ENCODE data around the gene IQGAP1. TPM values are rescaled to one million over a fixed set of nuclear protein-coding genes. Genes with fewer than 3 reads are reported as not detected.

The IQGAP1 gene
- total RNA-seq, 1 donor from 2014 or later: 154 TPM

DNA sequence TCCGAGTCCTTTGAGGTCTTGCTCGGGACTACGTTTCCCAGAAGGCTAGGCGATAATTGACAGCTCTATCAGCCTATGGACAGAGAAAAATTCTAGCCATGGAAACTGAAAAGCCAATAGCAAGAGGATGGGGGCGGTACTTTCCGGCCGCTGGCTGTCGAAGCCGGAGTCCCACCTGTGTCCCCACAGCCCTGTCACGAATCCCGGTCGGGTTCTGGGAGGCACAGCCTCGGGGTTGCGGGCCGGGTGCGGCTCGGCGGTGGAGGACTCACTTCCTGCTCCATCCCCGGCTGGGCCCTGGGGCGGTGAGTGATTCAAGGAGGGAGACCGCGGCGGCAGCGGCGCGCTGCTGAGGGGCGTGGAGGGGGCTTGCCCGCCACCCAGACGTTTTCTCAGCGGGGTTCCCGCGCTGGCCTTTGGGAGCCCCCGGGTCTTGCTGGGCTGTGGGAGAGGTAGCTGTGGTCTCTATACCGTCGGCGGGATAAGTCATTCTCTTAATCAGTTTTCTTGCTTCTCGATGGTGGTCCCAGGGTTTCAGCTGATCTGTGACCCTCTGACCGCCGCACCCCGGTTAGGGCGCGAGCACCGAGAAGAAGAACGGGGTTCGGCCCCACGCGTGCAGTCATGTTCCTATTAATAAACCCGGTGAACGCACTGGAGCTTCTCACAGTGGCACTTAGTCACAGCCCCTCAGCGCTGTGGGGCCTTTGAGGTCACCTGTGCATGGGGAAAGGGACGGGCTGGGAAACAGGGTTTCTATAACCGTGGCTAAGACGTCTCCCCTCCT, 35.7 kb upstream of the IQGAP1 start, which contains the start of gene ZNF774:
ZNF774 (plus strand) TSS at position 178 of the 787 bp plus-strand sequence. CDS start 2,377 bp downstream, outside the sequence.
- peak within 1 kb of the TSS; percentile 89 for H3K27ac Mint-ChIP-seq
- peak; percentile 97 for DNase-seq
- H3K9me3 Mint-ChIP-seq: no peaks in the 10 kb centered on the region
- peaks cover 6% of the 10 kb centered on the region for H3K4me1 Mint-ChIP-seq
- intact Hi-C loops (cut with micrococcal nuclease): loop anchor here (2.0 kb wide), 1 partner anchor 37 kb away; the partner anchor contains the start of gene IQGAP1
- H3K27me3 Mint-ChIP-seq: peaks cover 8% of the 10 kb centered on the region
- H3K4me3 Mint-ChIP-seq: peak within 1 kb of the TSS; percentile 89
- no peaks in the 10 kb centered on the region for H3K36me3 Mint-ChIP-seq (ENCODE audit: low read depth)

- no peak for DNase-seq
- peaks cover 14% of the 10 kb centered on the region for H3K4me1 Mint-ChIP-seq
- H3K9me3 Mint-ChIP-seq: no peaks in the 10 kb centered on the region
- no peak overlapping the region for H3K27ac Mint-ChIP-seq
- H3K27me3 Mint-ChIP-seq: peaks cover 3% of the 10 kb centered on the region
- no peak overlapping the region for H3K4me3 Mint-ChIP-seq
- peaks cover 2% of the 10 kb centered on the region for H3K36me3 Mint-ChIP-seq (ENCODE audit: low read depth)
- intact Hi-C loops (cut with micrococcal nuclease): no loop called here
Measured at GRCh38 chr15:90354986-90355385, 33.1 kb upstream of the IQGAP1 start.

GRCh38 chr15:90358124-90359033, 29.7 kb upstream of the IQGAP1 start:
- no peak for DNase-seq
- Mint-ChIP-seq H3K4me3 (no peak overlapping the region), H3K27me3 (no peaks in the 10 kb centered on the region), H3K9me3 (no peaks in the 10 kb centered on the region), H3K36me3 (ENCODE audit: low read depth) (peaks cover 2% of the 10 kb centered on the region), H3K4me1 (peaks cover 23% of the 10 kb centered on the region), H3K27ac (peak overlapping the region; percentile 63)
- intact Hi-C loops (cut with micrococcal nuclease): no loop called here

- Mint-ChIP-seq H3K4me3 (no peak overlapping the region), H3K4me1 (peaks cover 31% of the 10 kb centered on the region), H3K36me3 (ENCODE audit: low read depth) (peaks cover 2% of the 10 kb centered on the region), H3K27me3 (no peaks in the 10 kb centered on the region), H3K27ac (no peak overlapping the region), H3K9me3 (no peaks in the 10 kb centered on the region)
- intact Hi-C loops (cut with micrococcal nuclease): loop anchor here (5.0 kb wide), 2 partner anchors 47 to 62 kb away; no protein-coding TSS in a partner anchor
- no peak for DNase-seq
Measured at GRCh38 chr15:90360746-90361145, 27.3 kb upstream of the IQGAP1 start.

GRCh38 chr15:90362936-90363212, 25.2 kb upstream of the IQGAP1 start:
- Mint-ChIP-seq H3K36me3 (ENCODE audit: low read depth) (peaks cover 2% of the 10 kb centered on the region), H3K27me3 (no peaks in the 10 kb centered on the region), H3K4me3 (no peak overlapping the region), H3K27ac (peak overlapping the region; percentile 13), H3K4me1 (peaks cover 34% of the 10 kb centered on the region), H3K9me3 (no peaks in the 10 kb centered on the region)
- no peak for DNase-seq
- intact Hi-C loops (cut with micrococcal nuclease): loop anchor here (1.0 to 5.0 kb wide), 5 partner anchors 14 to 119 kb away; partner anchors contain the start of gene IQGAP1

DNA sequence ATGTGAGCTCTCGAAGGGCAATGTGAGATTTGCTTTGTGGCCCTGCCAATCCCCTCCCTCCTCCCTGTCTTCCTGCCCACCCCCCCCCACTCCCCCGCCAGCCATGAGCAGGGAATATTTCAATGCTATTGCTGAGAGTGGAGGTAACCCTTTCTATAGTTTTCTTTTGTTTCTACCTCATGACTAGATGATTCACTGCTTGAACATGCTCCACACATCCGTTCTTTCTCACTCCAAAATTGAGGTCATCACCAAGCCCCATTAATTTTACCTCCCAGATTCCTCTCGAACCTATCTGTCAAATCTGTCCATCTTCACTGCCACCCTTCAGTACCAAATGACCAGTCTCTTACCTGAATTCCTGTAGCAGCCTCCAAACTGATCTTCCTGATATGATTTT, 23.8 kb upstream of the IQGAP1 start:
- Mint-ChIP-seq H3K4me3 (no peak overlapping the region), H3K27ac (peak overlapping the region; percentile 69), H3K9me3 (no peaks in the 10 kb centered on the region), H3K27me3 (no peaks in the 10 kb centered on the region), H3K36me3 (ENCODE audit: low read depth) (no peaks in the 10 kb centered on the region), H3K4me1 (peaks cover 26% of the 10 kb centered on the region)
- no peak for DNase-seq
- intact Hi-C loops (cut with micrococcal nuclease): loop anchor here (5.0 kb wide), 2 partner anchors 43 to 58 kb away; no protein-coding TSS in a partner anchor

- Mint-ChIP-seq H3K4me3 (no peak overlapping the region), H3K27me3 (no peaks in the 10 kb centered on the region), H3K9me3 (no peaks in the 10 kb centered on the region), H3K36me3 (ENCODE audit: low read depth) (no peaks in the 10 kb centered on the region), H3K4me1 (peaks cover 26% of the 10 kb centered on the region), H3K27ac (no peak overlapping the region)
- intact Hi-C loops (cut with micrococcal nuclease): no loop called here
- DNase-seq: no peak
Measured at GRCh38 chr15:90365414-90366055, 22.5 kb upstream of the IQGAP1 start.

DNA sequence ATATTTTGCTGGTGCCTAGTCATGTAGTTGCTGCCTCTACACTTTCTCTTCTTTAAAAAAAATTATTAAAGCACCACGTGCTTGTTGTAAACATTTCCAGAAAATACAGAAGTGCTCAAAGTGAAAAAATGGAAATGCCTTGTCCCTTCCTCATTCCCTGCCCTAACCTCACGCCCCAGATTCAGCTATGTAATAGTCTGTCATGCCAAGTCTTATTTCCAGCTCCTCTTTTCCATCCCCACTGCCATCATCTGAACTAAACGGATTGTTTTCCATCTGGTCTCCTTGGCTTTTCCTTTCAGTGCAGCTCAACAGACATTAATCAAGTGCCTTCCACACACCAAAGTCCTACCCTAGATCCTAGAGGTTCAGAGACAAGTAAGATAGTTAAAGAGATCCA, 20.5 kb upstream of the IQGAP1 start:
- Mint-ChIP-seq H3K4me1 (peaks cover 17% of the 10 kb centered on the region), H3K4me3 (no peak overlapping the region), H3K27ac (no peak overlapping the region), H3K9me3 (no peaks in the 10 kb centered on the region), H3K27me3 (no peaks in the 10 kb centered on the region), H3K36me3 (ENCODE audit: low read depth) (no peaks in the 10 kb centered on the region)
- intact Hi-C loops (cut with micrococcal nuclease): no loop called here
- no peak for DNase-seq

DNA sequence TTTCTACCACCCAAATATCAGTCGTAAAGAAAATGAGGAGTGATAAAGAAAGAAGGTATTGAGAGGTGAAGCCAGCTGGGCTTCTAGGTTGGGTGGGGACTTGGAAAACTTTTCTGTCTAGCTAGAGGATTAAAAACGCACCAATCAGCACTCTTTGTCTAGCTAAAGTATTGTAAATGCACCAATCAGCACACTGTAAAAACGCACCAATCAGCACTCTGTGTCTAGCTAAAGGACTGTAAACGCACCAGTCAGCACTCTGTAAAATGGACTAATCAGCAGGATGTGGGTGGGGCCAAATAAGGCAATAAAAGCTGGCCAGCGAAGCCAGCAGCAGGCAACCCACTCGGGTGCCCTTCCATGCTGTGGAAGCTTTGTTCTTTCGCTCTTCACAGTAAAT, 13.0 kb upstream of the IQGAP1 start:
- no peak overlapping the region for H3K27ac Mint-ChIP-seq
- peaks cover 16% of the 10 kb centered on the region for H3K36me3 Mint-ChIP-seq (ENCODE audit: low read depth)
- H3K4me3 Mint-ChIP-seq: no peak overlapping the region

DNA sequence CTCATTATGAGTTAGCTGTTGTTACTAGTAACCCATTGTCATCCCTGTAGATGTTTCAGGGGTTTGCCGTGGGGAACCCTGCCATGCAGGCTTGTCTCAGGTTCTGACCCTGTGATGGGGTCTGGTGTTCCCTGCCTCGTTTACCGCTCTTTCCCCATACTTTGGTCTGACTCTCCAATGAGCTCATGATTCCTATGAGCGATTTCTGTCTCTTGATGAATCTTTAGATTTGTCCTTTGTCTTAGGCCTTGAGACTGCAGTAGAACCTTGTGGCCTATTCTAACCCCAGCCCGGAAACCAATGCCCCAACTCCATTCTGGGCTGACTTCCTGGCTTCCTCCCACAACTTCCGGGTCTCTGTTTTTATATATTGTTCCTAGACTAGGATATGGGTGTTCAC, 11.3 kb upstream of the IQGAP1 start:
- Mint-ChIP-seq H3K27ac (peak overlapping the region; percentile 92), H3K27me3 (no peaks in the 10 kb centered on the region), H3K9me3 (peaks cover 23% of the 10 kb centered on the region), H3K36me3 (ENCODE audit: low read depth) (peaks cover 20% of the 10 kb centered on the region), H3K4me3 (peak overlapping the region; percentile 59), H3K4me1 (peaks cover 31% of the 10 kb centered on the region)
- intact Hi-C loops (cut with micrococcal nuclease): loop anchor here (1.0 kb wide), 1 partner anchor 14 kb away; no protein-coding TSS in a partner anchor
- peak; percentile 91 for DNase-seq

More for the DNA sequence above, 13.0 kb upstream of the IQGAP1 start:
- peaks cover 31% of the 10 kb centered on the region for H3K4me1 Mint-ChIP-seq
- intact Hi-C loops (cut with micrococcal nuclease): no loop called here
- no peaks in the 10 kb centered on the region for H3K27me3 Mint-ChIP-seq
- no peak for DNase-seq
- H3K9me3 Mint-ChIP-seq: peaks cover 19% of the 10 kb centered on the region

DNA sequence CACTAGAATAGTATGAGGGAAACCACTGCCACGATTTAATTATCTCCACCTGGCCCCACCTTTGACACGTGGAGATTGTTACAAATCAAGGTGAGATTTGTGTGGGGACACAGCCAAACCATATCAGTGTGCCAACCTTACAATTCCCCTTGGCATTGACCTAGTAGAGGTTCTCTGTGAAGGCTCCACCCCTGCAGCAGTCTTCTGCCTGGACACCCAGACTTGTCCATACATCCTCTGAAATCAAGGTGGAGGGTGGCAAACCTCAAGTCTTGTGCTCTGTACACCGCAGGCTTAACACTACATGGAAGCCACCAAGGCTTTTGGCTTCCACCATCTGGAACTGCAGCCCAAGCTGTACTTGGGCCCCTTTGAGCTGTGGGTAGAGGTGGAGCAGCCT, 8.8 kb upstream of the IQGAP1 start:
- Mint-ChIP-seq H3K4me3 (no peak overlapping the region), H3K9me3 (peaks cover 23% of the 10 kb centered on the region), H3K27ac (no peak overlapping the region), H3K36me3 (ENCODE audit: low read depth) (peaks cover 20% of the 10 kb centered on the region), H3K27me3 (no peaks in the 10 kb centered on the region), H3K4me1 (peaks cover 34% of the 10 kb centered on the region)
- DNase-seq: no peak
- intact Hi-C loops (cut with micrococcal nuclease): no loop called here

GRCh38 chr15:90381515-90381914, 6.5 kb upstream of the IQGAP1 start:
- peaks cover 29% of the 10 kb centered on the region for H3K4me1 Mint-ChIP-seq
- no peak overlapping the region for H3K4me3 Mint-ChIP-seq
- intact Hi-C loops (cut with micrococcal nuclease): loop anchor here (10.0 kb wide), 2 partner anchors 147 to 553 kb away; partner anchors contain the start of genes CIB1, GDPGP1, HDDC3 and UNC45A
- H3K27me3 Mint-ChIP-seq: no peaks in the 10 kb centered on the region
- H3K9me3 Mint-ChIP-seq: peaks cover 16% of the 10 kb centered on the region
- no peak for DNase-seq
- peaks cover 17% of the 10 kb centered on the region for H3K36me3 Mint-ChIP-seq (ENCODE audit: low read depth)
- H3K27ac Mint-ChIP-seq: no peak overlapping the region

DNA sequence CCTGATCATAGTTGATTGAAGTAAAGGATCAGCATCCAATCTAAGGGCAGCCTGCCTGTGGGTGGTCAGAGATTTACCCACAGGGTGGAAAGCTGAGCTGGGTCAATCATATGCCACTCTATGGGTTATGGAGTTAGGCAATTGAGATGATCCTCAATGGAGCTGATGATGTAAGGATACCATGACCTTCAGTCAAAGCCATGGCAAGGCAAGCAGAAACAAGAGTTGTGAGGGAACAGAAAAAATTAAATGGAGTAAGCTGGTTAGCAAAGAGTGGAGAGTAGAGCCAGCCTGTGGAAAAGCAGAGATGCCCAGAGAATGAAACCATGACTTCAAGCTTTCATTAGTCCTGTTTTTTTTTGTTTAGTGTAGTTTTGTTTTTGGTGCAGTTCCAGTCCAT, 5.7 kb upstream of the IQGAP1 start:
- intact Hi-C loops (cut with micrococcal nuclease): loop anchor here (10.0 kb wide), 2 partner anchors 148 to 552 kb away; partner anchors contain the start of genes CIB1, GDPGP1, HDDC3 and UNC45A
- peaks cover 16% of the 10 kb centered on the region for H3K9me3 Mint-ChIP-seq
- no peak overlapping the region for H3K4me3 Mint-ChIP-seq
- H3K36me3 Mint-ChIP-seq (ENCODE audit: low read depth): peaks cover 12% of the 10 kb centered on the region
- H3K4me1 Mint-ChIP-seq: peaks cover 23% of the 10 kb centered on the region
- DNase-seq: no peak
- H3K27me3 Mint-ChIP-seq: no peaks in the 10 kb centered on the region
- no peak overlapping the region for H3K27ac Mint-ChIP-seq
